ENCODE data around the gene DENND1B. TPM values are rescaled to one million over a fixed set of nuclear protein-coding genes. Genes with fewer than 3 reads are reported as not detected.

Gene DENND1B
- polyA plus RNA-seq, 1 of the 3 experiments (the other 2 are of a cell fraction): 1.4 TPM

DNA sequence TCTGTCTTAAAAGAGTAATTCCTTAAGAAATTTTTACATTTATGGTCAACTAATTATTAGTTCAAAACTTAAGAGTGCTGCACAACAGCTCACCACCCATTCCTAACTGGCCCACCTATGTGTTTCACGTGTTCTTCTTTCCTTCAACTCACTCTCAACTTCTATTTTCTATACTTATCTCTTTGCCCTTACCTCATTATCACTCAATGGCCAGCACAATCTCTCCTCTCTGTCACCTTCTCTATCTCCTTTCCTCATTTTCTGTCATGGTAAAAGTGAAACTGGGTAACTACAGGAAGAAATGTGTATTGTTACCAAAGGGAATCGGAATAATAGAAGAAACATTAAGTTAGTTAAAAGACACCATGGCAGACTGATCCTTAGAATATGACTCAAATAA lies 43.1 kb downstream of the DENND1B start:
- Histone ChIP-seq H3K79me2 (ENCODE audit: insufficient read depth) (0 out of 2 replicates have a peak, but pooled peaks cover 3% of the 10 kb centered on the region), H3K9me2 (no peaks in the 10 kb centered on the region), H3K4me1 (ENCODE audit: control insufficient read depth in 1 of 2, insufficient read depth in 2 of 2, low read depth in 1 of 2, low read length in 1 of 2) (no peaks in the 10 kb centered on the region), H3K9me3 (no peaks in the 10 kb centered on the region), H3K27ac (ENCODE audit: low read depth in 2 of 2, low read length in 1 of 2) (no peak overlapping the region), H3K4me2 (no peak overlapping the region), H2AFZ (ENCODE audit: low read depth) (no peak overlapping the region), H4K20me1 (ENCODE audit: insufficient read depth) (no peaks in the 10 kb centered on the region), H3K36me3 (replicated peaks in 1 of 2; ENCODE audit: control insufficient read depth in 1 of 2, insufficient read depth in 2 of 2, low read length in 1 of 2) (peaks cover 0 to 12% of the 10 kb centered on the region in 2 experiments), H3K27me3 (ENCODE audit: insufficient read depth) (no peaks in the 10 kb centered on the region), H3K9ac (no peak overlapping the region), H3K4me3 (ENCODE audit: low read depth in 2 of 2, low read length in 1 of 2) (no peak overlapping the region), H3F3A (replicated peaks; ENCODE audit: insufficient read depth) (no peaks in the 10 kb centered on the region)
- ChIA-PET CTCF (no interaction called here), POLR2A (no interaction called here)
- no peak for DNase-seq
- no peak for TF ChIP-seq NFIC (IDR thresholded peaks at IDR 0.05; ENCODE audit: borderline replicate concordance)
- no peak for TF ChIP-seq RFX5 (IDR thresholded peaks at IDR 0.05; ENCODE audit: low read length)
- 87% methylated on average over 2 of the region's 2 CpGs for WGBS (ENCODE audit: low lambda C conversion rate)

DNA sequence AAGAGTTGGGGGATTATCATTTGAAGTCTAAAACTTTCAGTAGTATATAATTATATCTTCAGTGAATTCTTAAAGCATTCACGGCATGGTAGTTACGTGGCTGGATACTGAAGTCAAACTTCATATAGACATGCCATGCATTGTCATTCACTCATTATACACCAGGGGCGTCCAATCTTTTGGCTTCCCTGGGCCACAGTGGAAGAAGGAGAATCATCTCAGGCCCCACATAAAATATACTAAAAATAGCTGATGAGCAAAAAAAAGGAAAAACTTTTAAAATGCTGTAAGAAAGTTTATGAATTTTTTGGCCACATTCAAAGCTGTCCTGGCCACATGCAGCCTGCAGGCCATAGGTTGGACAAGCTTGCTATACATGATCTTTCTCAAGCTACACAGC lies 43.8 kb downstream of the DENND1B start:
- DNase-seq: no peak
- H3F3A ChIP-seq (replicated peaks; ENCODE audit: insufficient read depth): no peaks in the 10 kb centered on the region
- H3K27ac ChIP-seq (ENCODE audit: low read depth in 2 of 2, low read length in 1 of 2): no peak overlapping the region
- no peaks in the 10 kb centered on the region for H3K27me3 ChIP-seq (ENCODE audit: insufficient read depth)
- no peaks in the 10 kb centered on the region for H3K9me3 ChIP-seq
- POLR2A ChIA-PET: no interaction called here
- no peaks in the 10 kb centered on the region for H3K4me1 ChIP-seq (ENCODE audit: control insufficient read depth in 1 of 2, insufficient read depth in 2 of 2, low read depth in 1 of 2, low read length in 1 of 2)
- TF ChIP-seq EZH2phosphoT487 (IDR thresholded peaks at IDR 0.05; ENCODE audit: borderline replicate concordance, low read depth) (no peak), POLR2AphosphoS5 (IDR thresholded peaks at IDR 0.05; ENCODE audit: low read depth, low read length) (no peak), GATA2 (CRISPR knock-in tag; IDR thresholded peaks at IDR 0.05) (no peak), MEF2A (IDR thresholded peaks at IDR 0.05; ENCODE audit: borderline replicate concordance, low read depth) (no peak), ELF1 (IDR thresholded peaks at IDR 0.05) (no peak), MXI1 (IDR thresholded peaks at IDR 0.05; ENCODE audit: low read depth, low read length) (no peak), FOXM1 (IDR thresholded peaks at IDR 0.05; ENCODE audit: low read depth) (no peak), NFIC (IDR thresholded peaks at IDR 0.05; ENCODE audit: borderline replicate concordance) (no peak), CHD2 (IDR thresholded peaks at IDR 0.05; ENCODE audit: low read length, partially characterized antibody) (no peak), SIN3A (IDR thresholded peaks at IDR 0.05; ENCODE audit: borderline replicate concordance, low read depth, low read length) (no peak), RFX5 (IDR thresholded peaks at IDR 0.05; ENCODE audit: low read length) (no peak), TAF1 (IDR thresholded peaks at IDR 0.05; ENCODE audit: borderline replicate concordance, low read depth, low read length) (no peak), FOXJ3 (CRISPR knock-in tag; IDR thresholded peaks at IDR 0.05) (no peak)
- TF ChIP-seq, protein P1, sequence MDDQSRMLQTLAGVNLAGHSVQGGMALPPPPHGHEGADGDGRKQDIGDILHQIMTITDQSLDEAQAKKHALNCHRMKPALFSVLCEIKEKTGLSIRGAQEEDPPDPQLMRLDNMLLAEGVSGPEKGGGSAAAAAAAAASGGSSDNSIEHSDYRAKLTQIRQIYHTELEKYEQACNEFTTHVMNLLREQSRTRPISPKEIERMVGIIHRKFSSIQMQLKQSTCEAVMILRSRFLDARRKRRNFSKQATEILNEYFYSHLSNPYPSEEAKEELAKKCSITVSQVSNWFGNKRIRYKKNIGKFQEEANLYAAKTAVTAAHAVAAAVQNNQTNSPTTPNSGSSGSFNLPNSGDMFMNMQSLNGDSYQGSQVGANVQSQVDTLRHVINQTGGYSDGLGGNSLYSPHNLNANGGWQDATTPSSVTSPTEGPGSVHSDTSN (IDR thresholded peaks at IDR 0.05): no peak
- TF ChIP-seq, protein P2, sequence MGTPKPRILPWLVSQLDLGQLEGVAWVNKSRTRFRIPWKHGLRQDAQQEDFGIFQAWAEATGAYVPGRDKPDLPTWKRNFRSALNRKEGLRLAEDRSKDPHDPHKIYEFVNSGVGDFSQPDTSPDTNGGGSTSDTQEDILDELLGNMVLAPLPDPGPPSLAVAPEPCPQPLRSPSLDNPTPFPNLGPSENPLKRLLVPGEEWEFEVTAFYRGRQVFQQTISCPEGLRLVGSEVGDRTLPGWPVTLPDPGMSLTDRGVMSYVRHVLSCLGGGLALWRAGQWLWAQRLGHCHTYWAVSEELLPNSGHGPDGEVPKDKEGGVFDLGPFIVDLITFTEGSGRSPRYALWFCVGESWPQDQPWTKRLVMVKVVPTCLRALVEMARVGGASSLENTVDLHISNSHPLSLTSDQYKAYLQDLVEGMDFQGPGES (IDR thresholded peaks at IDR 0.05; ENCODE audit: low read depth, low read length): no peak
- TF ChIP-seq, protein P3, sequence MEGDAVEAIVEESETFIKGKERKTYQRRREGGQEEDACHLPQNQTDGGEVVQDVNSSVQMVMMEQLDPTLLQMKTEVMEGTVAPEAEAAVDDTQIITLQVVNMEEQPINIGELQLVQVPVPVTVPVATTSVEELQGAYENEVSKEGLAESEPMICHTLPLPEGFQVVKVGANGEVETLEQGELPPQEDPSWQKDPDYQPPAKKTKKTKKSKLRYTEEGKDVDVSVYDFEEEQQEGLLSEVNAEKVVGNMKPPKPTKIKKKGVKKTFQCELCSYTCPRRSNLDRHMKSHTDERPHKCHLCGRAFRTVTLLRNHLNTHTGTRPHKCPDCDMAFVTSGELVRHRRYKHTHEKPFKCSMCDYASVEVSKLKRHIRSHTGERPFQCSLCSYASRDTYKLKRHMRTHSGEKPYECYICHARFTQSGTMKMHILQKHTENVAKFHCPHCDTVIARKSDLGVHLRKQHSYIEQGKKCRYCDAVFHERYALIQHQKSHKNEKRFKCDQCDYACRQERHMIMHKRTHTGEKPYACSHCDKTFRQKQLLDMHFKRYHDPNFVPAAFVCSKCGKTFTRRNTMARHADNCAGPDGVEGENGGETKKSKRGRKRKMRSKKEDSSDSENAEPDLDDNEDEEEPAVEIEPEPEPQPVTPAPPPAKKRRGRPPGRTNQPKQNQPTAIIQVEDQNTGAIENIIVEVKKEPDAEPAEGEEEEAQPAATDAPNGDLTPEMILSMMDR (IDR thresholded peaks at IDR 0.05): no peak
- no peaks in the 10 kb centered on the region for H3K9me2 ChIP-seq
- no peak overlapping the region for H2AFZ ChIP-seq (ENCODE audit: low read depth)
- H3K4me3 ChIP-seq (ENCODE audit: low read depth in 2 of 2, low read length in 1 of 2): no peak overlapping the region
- H3K4me2 ChIP-seq: no peak overlapping the region
- WGBS (ENCODE audit: low lambda C conversion rate): 94% methylated on average over 3 of the region's 3 CpGs
- H3K9ac ChIP-seq: no peak overlapping the region
- CTCF ChIA-PET: no interaction called here
- 0 out of 2 replicates have a peak, but pooled peaks cover 3% of the 10 kb centered on the region for H3K79me2 ChIP-seq (ENCODE audit: insufficient read depth)
- peaks cover 0 to 13% of the 10 kb centered on the region in 2 experiments for H3K36me3 ChIP-seq (replicated peaks in 1 of 2; ENCODE audit: control insufficient read depth in 1 of 2, insufficient read depth in 2 of 2, low read length in 1 of 2)
- H4K20me1 ChIP-seq (ENCODE audit: insufficient read depth): no peaks in the 10 kb centered on the region
